H9 (cell line): ENCODE measurements around the gene VGF. TPM values are rescaled to one million over a fixed set of nuclear protein-coding genes. Genes with fewer than 3 reads are reported as not detected.
A peak's percentile ranks its signal among the peaks of the same experiment; 100 is the strongest.

Experiments used
- DNase-seq: peaks from one replicate; pipeline ENCODE4 v3.0.0-alpha.2; 2017
- H2AFZ ChIP-seq: one replicate; pipeline ENCODE4 v1.6.1; 2013; ENCODE audit warnings: mild to moderate bottlenecking, low read length, control low read depth, moderate library complexity
- H2AK5ac ChIP-seq: 2 replicates; pipeline ENCODE4 v1.6.1; 2013; ENCODE audit warnings: low read length, control low read depth, mixed read lengths; ENCODE audit not compliant: insufficient read length
- H2BK120ac ChIP-seq: one replicate; pipeline ENCODE4 v1.6.1; 2013; ENCODE audit warnings: low read depth, mild to moderate bottlenecking, low read length, control low read depth, inconsistent platforms; ENCODE audit not compliant: poor library complexity, severe bottlenecking
- H2BK12ac ChIP-seq: 2 replicates; pipeline ENCODE4 v1.6.1; 2013; ENCODE audit warnings: low read length, control low read depth, mixed read lengths, low read depth; ENCODE audit not compliant: insufficient read length
- H2BK15ac ChIP-seq: 2 replicates; pipeline ENCODE4 v1.6.1; 2013; ENCODE audit warnings: low read depth, low read length, control low read depth
- H2BK20ac ChIP-seq: one replicate; pipeline ENCODE4 v1.6.1; 2013; ENCODE audit warnings: low read depth, mild to moderate bottlenecking, low read length, control low read depth, inconsistent platforms; ENCODE audit not compliant: poor library complexity, severe bottlenecking
- H2BK5ac ChIP-seq: 2 replicates; pipeline ENCODE4 v1.6.1; 2013; ENCODE audit warnings: low read length, control low read depth, mixed read lengths; ENCODE audit not compliant: insufficient read length
- H3K14ac ChIP-seq: 2 replicates; pipeline ENCODE4 v1.6.1; 2013; ENCODE audit warnings: low read length, control low read depth; ENCODE audit not compliant: insufficient read depth
- H3K18ac ChIP-seq: 2 replicates; pipeline ENCODE4 v1.6.1; 2013; ENCODE audit warnings: low read depth, mild to moderate bottlenecking, mixed read lengths, low read length, control low read depth; ENCODE audit not compliant: insufficient read length
- H3K23ac ChIP-seq: 2 replicates; pipeline ENCODE4 v1.6.1; 2013; ENCODE audit warnings: low read length, control low read depth, mixed read lengths, low read depth; ENCODE audit not compliant: insufficient read length
- H3K23me2 ChIP-seq: 2 replicates; pipeline ENCODE4 v1.6.1; 2013; ENCODE audit warnings: low read depth, mild to moderate bottlenecking, mixed read lengths, low read length, control low read depth; ENCODE audit not compliant: insufficient read length, poor library complexity, severe bottlenecking
- H3K27ac ChIP-seq: 2 replicates; pipeline ENCODE4 v1.5.1; 2013; ENCODE audit warnings: low read length, control low read depth, mixed read lengths, low read depth; ENCODE audit not compliant: insufficient read length
- H3K27me3 ChIP-seq: 2 replicates; pipeline ENCODE4 v1.6.1; 2013; ENCODE audit warnings: low read length, control low read depth, inconsistent platforms; ENCODE audit not compliant: insufficient read depth
- H3K4ac ChIP-seq: 2 replicates; pipeline ENCODE4 v1.6.1; 2013; ENCODE audit warnings: low read depth, mild to moderate bottlenecking, control low read depth, inconsistent platforms, low read length, moderate library complexity
- H3K4me1 ChIP-seq: 2 replicates; pipeline ENCODE4 v1.6.1; 2013; ENCODE audit warnings: low read length, control low read depth, inconsistent platforms; ENCODE audit not compliant: insufficient read depth
- H3K4me2 ChIP-seq: 2 replicates; pipeline ENCODE4 v1.6.1; 2013; ENCODE audit warnings: low read length, control low read depth, mixed read lengths; ENCODE audit not compliant: insufficient read length, insufficient read depth
- H3K56ac ChIP-seq: 2 replicates; pipeline ENCODE4 v1.6.1; 2013; ENCODE audit warnings: low read depth, mild to moderate bottlenecking, mixed read lengths, low read length, control low read depth; ENCODE audit not compliant: insufficient read length
- H3K79me1 ChIP-seq: 2 replicates; pipeline ENCODE4 v1.6.1; 2013; ENCODE audit warnings: low read depth, mild to moderate bottlenecking, moderate library complexity, low read length, control low read depth, inconsistent platforms; ENCODE audit not compliant: insufficient read depth, poor library complexity, severe bottlenecking
- H3K79me2 ChIP-seq: 2 replicates; pipeline ENCODE4 v1.6.1; 2013; ENCODE audit warnings: low read length, control low read depth, inconsistent platforms; ENCODE audit not compliant: insufficient read depth
- H3K9ac ChIP-seq: 2 replicates; pipeline ENCODE4 v1.6.1; 2013; ENCODE audit warnings: low read length, control low read depth, mixed read lengths; ENCODE audit not compliant: insufficient read length; ENCODE audit errors: extremely low read depth
- H3K9me3 ChIP-seq: one replicate; pipeline ENCODE4 v1.6.1; 2013; ENCODE audit warnings: low read depth, low read length, inconsistent platforms; ENCODE audit not compliant: control insufficient read depth
- H3T11ph ChIP-seq: one replicate; pipeline ENCODE4 v1.6.1; 2013; ENCODE audit warnings: mild to moderate bottlenecking, low read length, control low read depth, inconsistent platforms
- H4K20me1 ChIP-seq: one replicate; pipeline ENCODE4 v1.6.1; 2013; ENCODE audit not compliant: control insufficient read depth, insufficient read length, insufficient read depth
- H4K5ac ChIP-seq: 2 replicates; pipeline ENCODE4 v1.6.1; 2013; ENCODE audit warnings: low read depth, mild to moderate bottlenecking, mixed read lengths, low read length, control low read depth; ENCODE audit not compliant: insufficient read length
- H4K8ac ChIP-seq: replicated peaks from 2 replicates; pipeline ENCODE4 v1.6.1; 2013; ENCODE audit warnings: low read length, control low read depth, mixed read lengths, low read depth; ENCODE audit not compliant: insufficient read length
- H4K91ac ChIP-seq: 2 replicates; pipeline ENCODE4 v1.6.1; 2013; ENCODE audit warnings: low read depth, mild to moderate bottlenecking, moderate library complexity, mixed read lengths, low read length, control low read depth; ENCODE audit not compliant: insufficient read length
- H3K27ac Mint-ChIP-seq, 3 experiments: 2 replicates in 2 of 3; 3 replicates in 1 of 3; pipeline ENCODE4 v1.8.0; 2020 to 2021; ENCODE audit warnings: mixed read lengths in 3 of 3, mild to moderate bottlenecking in 1 of 3, moderate library complexity in 1 of 3
- H3K27me3 Mint-ChIP-seq: 2 replicates; pipeline ENCODE4 v1.8.0; 2021; ENCODE audit warnings: low read depth, mild to moderate bottlenecking, moderate library complexity, mixed read lengths
- H3K36me3 Mint-ChIP-seq, 3 experiments: 2 replicates in 2 of 3; 3 replicates in 1 of 3; pipeline ENCODE4 v1.8.0; 2020 to 2021; ENCODE audit warnings: low read depth in 3 of 3, mixed read lengths in 3 of 3; ENCODE audit not compliant: insufficient read depth in 1 of 3
- H3K4me1 Mint-ChIP-seq, 2 experiments: 2 replicates each; pipeline ENCODE4 v1.8.0; 2020; ENCODE audit warnings: mixed read lengths in 2 of 2
- H3K4me3 Mint-ChIP-seq, 2 experiments: 2 replicates in 1 of 2; 3 replicates in 1 of 2; pipeline ENCODE4 v1.8.0; 2020 to 2021; ENCODE audit warnings: mild to moderate bottlenecking in 2 of 2, mixed read lengths in 2 of 2, moderate library complexity in 1 of 2
- H3K9me3 Mint-ChIP-seq, 2 experiments: 2 replicates in 1 of 2; 3 replicates in 1 of 2; pipeline ENCODE4 v1.8.0; 2020; ENCODE audit warnings: mild to moderate bottlenecking in 2 of 2, mixed read lengths in 2 of 2, moderate library complexity in 1 of 2
- WGBS: extraction: QIAGEN DNeasy Blood & Tissue Kit; methylation state at CpG from one replicate; pipeline ENCODE4 v1.1.7; 2013; ENCODE audit warnings: missing lambda C conversion rate, low lambda C conversion rate, mixed read lengths; ENCODE audit not compliant: insufficient read length; ENCODE audit errors: extremely low coverage; 5-methylcytosine and 5-hydroxymethylcytosine counted together
- total RNA-seq: library from RNA; stranded (reverse); gene quantifications from 2 replicates; pipeline ENCODE4 v1.2.1, GENCODE V29; 2021
- TF ChIP-seq, protein P1 (sequence below): fragments of 200-600 bp; sonication (generic); conservative IDR thresholded peaks from 3 replicates; pipeline ENCODE4 v1.8.0; 2021; ENCODE audit warnings: antibody characterized with exemption, mild to moderate bottlenecking

Gene VGF
- total RNA-seq, 1 experiment from 2014 or later: 37.1 TPM

- TF ChIP-seq, protein P1, sequence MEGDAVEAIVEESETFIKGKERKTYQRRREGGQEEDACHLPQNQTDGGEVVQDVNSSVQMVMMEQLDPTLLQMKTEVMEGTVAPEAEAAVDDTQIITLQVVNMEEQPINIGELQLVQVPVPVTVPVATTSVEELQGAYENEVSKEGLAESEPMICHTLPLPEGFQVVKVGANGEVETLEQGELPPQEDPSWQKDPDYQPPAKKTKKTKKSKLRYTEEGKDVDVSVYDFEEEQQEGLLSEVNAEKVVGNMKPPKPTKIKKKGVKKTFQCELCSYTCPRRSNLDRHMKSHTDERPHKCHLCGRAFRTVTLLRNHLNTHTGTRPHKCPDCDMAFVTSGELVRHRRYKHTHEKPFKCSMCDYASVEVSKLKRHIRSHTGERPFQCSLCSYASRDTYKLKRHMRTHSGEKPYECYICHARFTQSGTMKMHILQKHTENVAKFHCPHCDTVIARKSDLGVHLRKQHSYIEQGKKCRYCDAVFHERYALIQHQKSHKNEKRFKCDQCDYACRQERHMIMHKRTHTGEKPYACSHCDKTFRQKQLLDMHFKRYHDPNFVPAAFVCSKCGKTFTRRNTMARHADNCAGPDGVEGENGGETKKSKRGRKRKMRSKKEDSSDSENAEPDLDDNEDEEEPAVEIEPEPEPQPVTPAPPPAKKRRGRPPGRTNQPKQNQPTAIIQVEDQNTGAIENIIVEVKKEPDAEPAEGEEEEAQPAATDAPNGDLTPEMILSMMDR: no peak
- peaks cover 0 to 13% (median 5%) of the 10 kb centered on the region in 3 experiments; a peak in 4 of 7 replicates for H3K36me3 Mint-ChIP-seq
- Histone ChIP-seq H3K23ac (no peak overlapping the region), H4K20me1 (no peaks in the 10 kb centered on the region), H4K8ac (no peak overlapping the region), H3K79me2 (no peaks in the 10 kb centered on the region), H2AFZ (no peak overlapping the region), H4K91ac (no peak overlapping the region), H3K14ac (no peak overlapping the region), H3K79me1 (no peaks in the 10 kb centered on the region), H3K56ac (no peak overlapping the region), H3K4me1 (peaks cover 7% of the 10 kb centered on the region; the same call in 1 of the 2 replicates), H3K9ac (no peak overlapping the region), H4K5ac (no peak overlapping the region), H2BK20ac (no peak overlapping the region), H3K4me2 (peak overlapping the region; percentile 39), H3K9me3 (no peaks in the 10 kb centered on the region), H3K4ac (no peak overlapping the region), H2BK12ac (no peak overlapping the region), H2AK5ac (no peak overlapping the region), H3K27ac (no peak overlapping the region), H3T11ph (no peak overlapping the region), H2BK120ac (no peak overlapping the region), H3K23me2 (no peaks in the 10 kb centered on the region), H2BK5ac (no peak overlapping the region), H3K18ac (no peak overlapping the region), H2BK15ac (no peak overlapping the region), H3K27me3 (no peaks in the 10 kb centered on the region)
- peak overlapping the region in 1 of 3 experiments; percentile 91; a peak in 3 of 7 replicates for H3K27ac Mint-ChIP-seq
- H3K27me3 Mint-ChIP-seq: peaks cover 7% of the 10 kb centered on the region
- peak overlapping the region; percentile 56 to 73; a peak in 4 of 5 replicates for H3K4me3 Mint-ChIP-seq
- H3K4me1 Mint-ChIP-seq: peaks cover 34 to 42% of the 10 kb centered on the region in 2 experiments
- no peak for DNase-seq
- no CpG with 5 or more reads among the region's 3 CpGs for WGBS
- H3K9me3 Mint-ChIP-seq: peaks cover 6 to 7% of the 10 kb centered on the region in 2 experiments; a peak in 3 of 5 replicates
These were observed 37.8 kb downstream of the VGF start for GRCh38 chr7:101127460-101128039.
